Kidney tubule cell (primary cell): Measurements from ENCODE around the gene EBF3.

Experiments used
- DNase-seq: peaks from one replicate; pipeline ENCODE4 v3.0.0-alpha.2; 2018; ENCODE audit warnings: low spot score

EBF3 gene

DNA sequence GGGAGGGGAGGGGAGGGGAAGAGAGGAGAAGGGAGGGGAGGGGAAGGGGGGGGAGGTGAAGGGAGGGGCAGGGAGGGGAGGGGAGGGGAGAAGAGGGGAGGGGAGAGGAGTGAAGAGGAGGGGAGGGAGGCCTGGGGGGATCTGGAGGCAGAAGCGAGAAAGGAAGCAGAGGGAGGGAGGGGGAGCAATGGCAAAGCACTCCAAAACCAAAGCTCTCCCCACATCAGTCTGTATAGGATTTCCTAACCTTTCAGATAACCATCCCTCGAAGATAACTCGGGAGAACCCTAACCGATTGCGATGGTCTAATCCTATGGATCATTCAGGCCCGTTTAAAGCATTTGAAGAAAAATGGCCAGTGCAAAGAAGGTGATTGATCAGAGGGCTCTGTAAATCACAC is 19.0 kb downstream of the EBF3 start:
- no peak for DNase-seq

DNA sequence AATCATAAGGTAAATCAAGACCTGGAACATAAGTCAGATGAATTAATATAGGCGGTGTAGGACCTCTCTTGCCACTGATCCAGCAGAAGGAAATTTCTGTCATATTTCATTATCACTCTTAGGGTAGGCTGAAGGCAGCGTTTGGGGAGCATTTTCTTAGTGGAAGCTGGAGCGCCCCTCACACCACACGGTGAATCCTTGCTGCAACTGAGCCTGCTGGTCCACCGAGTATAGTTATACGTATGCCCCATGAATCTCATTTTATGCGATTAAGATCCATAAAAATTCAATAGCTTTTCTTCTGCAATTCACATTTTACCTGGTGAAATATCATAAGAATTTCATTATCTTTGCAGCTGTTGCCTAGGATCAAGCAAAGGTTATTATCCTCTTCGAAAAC is 19.6 kb downstream of the EBF3 start:
- no peak for DNase-seq

DNA sequence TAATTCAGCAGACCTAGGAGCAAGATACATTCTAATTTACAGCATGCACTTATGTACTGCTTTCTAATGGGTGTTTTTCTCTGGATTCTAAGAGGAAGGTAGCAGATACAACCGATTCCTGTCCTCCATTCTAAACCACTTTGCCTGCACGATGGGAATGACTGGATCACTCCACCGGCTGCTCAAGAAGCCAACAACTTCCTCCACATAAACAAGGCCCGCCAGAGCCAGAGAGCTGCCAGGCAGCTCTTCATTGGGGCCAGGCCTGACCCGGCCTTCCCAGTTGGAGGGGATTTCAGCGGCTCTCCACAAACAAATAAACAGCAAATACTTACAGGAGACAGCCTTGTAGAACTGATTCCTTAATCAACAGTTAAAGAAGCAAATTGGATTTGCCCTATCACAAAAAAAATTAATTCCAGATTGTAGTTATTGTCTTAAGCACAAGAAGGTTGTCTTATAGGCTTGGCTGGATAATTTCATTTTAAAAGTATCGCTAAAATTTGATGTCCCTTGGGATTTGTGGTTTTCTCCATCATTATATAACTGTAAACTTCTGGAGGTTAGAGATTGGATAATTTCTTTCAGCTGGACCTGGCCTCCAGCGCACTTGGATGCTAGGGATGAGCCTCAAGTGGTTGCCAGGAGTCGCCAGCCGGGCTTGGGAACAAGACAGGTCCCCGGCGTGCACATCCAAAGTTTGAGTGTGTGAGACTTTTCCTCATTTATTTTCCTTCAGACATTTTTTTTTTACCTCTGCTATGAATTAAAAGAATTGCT is 20.9 kb downstream of the EBF3 start:
- DNase-seq: no peak

DNA sequence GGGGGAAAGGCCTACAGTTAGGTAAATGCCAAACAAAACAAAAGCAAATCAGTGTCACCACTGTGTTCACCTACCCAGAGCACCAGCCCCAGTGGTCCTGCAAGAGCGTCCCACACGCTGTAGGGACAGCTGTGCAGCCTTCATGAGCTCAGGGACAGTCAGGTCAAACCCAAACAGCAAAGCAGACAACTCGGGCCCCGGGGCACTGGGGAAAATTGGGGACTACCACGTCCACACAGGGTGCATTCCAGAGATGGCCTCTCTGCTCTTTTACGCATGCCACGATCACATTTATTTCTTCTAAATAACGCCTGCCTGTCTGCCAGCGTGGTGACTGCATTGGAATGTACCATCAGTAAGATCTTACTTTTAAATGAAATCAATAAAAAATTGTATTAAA is 21.7 kb downstream of the EBF3 start:
- DNase-seq: no peak

DNA sequence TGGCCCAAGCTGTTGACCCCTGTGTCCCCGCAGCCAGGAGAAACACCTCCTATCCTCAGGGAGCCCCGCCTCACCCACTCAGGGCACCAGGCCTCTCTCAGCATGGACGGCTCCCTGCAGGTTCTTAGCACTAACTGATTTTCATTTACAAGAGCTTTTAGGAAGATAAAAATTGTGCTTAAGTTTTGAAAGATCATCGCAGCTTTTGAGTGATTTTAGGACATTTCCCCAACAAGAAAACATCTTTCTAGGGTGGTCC is 22.1 kb downstream of the EBF3 start:
- no peak for DNase-seq

DNA sequence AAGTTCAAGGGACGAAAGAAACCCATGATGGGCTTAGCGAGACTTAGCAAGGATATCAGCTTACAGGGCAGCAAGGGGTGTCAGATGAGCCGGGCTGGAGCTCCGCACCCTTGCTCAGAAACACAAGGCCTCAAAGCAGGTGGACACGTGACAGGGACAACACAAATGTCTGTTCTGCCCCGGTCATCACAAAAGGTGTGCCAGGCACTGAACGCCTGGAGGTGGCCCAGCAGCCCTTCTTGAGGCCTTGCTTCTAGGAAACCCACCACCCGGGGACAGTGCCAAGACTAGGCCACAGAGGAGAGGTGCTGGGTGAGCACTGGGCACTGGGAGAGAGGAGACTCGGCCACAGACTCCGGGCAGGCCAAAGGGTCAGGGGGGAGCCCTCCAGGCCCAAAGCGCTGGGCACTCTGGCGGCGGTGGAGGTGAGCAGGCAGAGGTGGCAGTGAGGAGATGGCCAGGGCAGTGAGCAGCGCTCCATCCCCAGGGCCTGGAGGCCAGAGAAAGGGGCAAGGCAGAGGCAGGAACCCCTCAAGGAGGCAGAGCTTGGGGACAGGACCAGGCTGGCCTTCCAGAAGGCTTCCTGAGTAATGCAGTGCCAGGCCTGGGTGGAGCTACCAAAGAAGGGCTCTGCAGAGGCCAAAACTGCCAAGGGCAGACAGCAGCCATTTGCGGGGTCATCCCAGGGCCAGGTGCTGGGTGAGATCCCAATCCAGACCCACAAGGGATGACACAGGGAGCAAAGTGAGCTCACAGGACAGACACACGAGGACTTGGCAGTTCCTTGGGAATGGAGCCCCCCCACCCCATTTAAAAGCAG is 22.7 kb downstream of the EBF3 start:
- no peak for DNase-seq

DNA sequence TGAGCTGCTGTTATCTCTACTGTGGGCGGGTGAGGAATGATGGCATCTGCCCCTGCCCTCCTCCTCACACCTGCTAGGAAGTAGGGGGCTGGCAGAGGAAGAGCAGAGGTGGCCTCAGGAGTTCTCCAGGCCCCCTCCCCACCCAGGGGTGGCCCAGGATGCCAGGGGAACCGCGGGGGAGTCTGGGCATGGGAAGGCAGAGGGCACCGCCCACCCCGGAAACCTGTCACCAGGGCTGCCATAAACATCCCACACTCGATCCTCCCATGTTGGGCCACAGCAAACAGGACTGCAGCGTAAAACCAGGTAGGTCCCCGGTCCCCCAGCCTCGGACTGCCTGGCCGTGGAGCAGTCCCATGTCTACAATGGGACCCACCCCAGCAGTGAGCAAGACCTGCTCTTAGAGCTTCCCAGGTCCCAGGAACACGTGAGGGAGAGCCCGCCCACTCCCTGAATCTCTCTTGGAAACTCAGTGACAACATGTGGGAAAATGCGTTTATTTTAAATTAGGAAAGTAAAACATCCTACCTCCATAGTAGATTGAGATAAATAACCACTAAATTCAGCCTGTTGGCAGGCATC is 23.4 kb downstream of the EBF3 start:
- DNase-seq: no peak

DNA sequence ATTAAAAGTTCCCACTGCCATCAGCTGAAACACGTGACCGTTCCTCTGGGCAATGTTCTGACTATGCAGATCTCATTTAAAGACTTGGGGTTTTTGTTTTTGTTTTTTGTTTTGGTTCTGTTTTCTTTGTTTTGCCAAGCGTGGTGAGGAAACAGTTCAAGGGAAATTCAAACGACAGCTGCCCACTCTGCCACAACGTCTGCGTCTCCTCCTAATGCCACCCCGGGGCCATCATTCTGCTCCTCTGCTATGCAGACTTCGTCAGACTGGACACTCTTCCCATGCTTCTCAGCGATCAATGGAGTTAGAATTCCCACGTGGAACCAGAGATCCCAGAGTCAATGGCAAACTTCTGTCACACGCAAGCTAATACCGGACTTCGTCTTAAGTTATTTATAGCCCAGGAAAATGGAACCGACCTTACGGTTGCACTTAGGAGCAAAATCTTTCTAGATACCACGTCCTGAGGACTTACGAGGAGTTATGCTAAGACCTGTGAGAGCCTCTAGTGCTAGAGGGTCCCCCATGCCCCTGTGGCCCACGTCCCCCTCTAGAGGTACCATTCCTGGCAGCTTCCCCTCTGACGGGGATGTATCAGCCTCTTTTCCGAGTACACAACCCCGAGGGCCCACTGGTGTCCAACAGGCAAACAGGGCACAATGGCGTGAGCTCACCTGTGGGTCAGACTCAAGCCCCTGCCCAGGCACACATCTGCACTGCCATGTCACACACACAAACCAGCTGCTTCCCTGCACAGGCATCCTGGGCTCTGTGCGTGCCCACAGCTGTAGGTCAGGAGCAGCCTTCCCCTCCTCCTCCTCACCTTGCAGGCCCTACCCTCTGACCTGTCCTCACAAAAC is 24.4 kb downstream of the EBF3 start:
- no peak for DNase-seq

DNA sequence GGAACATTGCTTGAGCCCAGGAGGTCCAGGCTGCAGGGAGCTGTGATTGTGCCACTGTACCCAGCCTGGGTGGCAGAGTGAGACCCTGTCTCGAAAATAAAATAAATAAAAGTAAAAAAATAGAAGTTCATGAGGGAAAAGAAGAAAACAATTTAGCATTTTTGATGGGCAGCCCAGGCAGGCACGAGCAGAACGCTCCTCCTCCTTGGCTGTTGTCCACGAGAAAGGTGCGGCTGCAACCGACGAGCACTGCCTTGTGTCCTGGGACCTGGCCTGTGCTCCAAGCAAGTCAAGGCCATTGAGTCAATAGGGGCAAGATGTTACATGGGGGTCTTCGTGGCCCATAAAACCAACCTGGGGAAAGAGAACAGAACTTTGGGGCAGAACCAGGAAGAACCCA is 25.6 kb downstream of the EBF3 start:
- no peak for DNase-seq

DNA sequence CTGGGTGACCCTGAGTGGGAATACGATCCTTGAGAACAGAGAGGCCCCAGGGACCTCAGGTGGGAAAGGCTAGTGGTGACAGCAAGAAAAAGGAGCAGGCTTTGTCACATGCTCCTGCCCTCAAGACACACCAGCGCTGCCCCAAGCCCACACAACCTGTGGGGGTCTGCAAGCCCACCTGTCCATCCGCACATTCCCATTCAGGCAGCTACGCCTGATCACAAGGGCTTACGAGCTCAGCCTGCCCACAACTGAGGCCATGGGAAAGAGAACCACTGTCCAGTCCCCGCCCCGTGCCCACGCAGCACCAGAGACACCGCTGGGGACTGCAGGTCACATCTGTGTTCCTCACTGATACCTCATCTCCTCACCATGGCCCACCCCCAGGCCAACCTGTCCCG is 26.7 kb downstream of the EBF3 start:
- no peak for DNase-seq

DNA sequence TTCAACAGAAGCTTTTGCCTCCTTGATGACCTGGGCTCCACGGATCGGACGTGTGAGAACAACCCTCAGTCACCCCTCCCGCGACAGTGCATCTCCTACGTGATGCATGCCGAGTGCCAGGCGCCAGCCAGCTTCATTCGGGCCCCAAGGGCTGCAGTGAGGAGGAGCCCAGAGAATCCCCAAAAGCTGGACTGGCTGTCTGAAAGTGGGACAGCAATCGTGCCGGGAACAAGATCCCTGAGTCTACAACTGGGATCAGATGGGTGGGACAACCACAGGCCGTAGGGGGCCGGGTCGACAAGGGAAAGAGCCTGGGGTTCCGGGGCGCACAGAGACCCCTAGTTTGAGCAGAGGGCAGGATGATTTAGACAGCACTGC is 27.2 kb downstream of the EBF3 start:
- no peak for DNase-seq

DNA sequence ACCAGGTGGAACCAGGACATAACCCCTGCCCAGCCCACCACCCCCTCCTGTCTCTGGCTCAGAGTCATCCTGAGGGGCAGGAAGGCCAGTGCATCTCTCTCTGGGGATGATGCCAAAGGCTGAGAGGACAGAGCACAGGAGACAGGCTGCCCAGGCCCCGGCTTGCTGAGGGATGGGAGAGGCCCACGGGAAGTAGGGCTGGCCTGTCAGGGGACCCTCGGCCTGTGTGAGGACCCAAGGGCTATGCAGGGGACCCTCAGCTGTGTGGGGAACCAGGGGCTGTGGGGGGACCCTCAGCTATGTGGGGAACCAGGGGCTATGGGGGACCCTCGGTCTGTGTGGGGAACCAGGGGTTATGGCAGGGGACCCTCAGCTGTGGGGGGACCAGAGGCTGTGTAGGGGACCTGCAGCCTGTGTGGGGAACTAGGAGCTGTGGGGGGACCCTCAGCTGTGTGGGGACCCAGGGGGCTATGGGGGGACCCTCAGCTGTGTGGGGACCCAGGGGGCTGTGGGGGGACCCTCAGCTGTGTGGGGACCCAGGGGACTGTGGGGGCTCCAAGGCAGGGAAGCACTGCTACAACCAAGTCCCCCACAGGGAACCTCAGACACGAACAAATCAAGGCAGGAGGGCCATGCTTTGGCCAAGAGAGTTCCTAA is 27.7 kb downstream of the EBF3 start:
- DNase-seq: no peak

DNA sequence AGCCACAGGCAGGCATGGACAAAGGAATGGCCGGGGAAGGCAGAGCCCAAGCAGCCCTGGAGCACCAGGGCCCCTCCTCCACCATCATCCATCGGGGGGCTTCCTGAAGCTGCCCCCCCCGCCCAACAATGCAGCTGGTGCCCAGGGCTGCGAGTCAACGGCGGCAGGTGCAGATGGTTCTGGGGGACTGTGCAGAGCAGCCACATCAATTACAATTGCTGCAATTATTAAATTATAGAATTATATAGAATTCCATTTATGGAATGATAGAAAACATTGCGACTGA is 28.3 kb downstream of the EBF3 start:
- no peak for DNase-seq

DNA sequence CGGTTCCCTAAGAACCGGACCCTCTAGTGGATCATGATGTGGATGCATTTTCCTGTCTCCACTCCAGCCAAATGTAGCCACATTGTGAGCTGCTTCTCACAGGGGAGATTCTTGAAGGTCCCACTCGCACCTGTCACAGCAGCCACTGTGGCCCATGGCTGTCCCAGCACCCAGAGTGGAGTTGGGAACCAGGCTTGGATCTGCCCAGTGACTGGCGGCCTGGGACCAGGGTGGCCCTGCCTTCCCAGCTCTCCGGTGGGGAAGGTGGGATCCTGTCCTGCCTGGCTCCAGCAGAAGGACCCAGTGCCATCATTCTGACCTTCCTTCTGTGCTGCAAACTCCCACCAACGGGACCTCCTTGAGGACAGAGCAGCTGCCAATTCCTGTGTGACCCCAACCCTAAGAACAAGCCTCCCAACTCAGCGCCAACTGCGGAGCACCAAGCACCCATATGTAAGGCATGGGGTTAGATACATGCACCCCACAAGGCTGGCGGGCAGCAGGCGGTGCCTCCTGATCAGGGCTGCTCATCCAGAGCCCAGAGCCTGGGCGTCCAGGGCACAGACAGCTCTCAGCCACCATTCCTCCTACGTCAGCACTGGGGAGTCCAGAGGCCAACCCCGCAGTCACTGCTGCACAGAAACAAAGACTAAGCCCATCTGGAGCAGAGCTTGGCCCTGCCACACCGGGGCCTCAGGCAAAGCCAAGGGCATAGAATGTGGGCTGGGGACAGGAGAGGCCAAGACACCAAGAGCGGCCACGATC is 28.8 kb downstream of the EBF3 start:
- DNase-seq: no peak

DNA sequence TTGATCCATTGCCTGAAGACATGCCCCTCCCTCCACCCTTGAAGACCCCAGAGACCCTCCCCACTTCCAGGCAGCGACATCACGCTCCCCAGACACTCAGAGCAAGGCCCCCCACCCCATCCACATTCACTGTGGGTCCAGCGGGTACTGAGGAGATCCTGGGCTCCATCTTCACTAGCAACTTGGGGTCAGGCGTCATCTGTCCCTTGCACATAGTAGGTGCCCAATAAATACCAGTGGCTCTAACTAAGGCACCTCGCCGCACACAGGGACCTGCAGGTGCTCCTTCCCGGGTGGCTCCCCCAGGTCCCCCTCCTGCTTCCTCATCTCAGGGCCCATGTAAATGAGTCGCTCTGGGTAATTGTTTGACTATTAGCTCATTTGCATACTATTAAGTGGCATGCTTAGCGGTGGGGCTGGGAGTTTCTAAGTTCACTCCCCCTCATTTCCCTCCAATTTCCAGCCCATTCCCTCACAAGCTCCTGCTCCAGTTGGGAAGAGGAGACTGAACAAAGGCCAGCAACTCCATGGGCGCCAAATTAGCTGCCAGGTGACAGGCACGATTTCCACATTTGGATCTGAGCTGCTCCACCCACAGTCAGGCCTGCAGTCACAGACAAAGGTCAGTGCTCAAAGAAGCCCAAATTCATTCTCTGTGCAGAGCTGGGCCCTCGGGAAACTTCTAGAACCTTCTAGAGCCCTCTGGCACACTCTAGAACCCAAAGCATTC is 29.7 kb downstream of the EBF3 start:
- no peak for DNase-seq

DNA sequence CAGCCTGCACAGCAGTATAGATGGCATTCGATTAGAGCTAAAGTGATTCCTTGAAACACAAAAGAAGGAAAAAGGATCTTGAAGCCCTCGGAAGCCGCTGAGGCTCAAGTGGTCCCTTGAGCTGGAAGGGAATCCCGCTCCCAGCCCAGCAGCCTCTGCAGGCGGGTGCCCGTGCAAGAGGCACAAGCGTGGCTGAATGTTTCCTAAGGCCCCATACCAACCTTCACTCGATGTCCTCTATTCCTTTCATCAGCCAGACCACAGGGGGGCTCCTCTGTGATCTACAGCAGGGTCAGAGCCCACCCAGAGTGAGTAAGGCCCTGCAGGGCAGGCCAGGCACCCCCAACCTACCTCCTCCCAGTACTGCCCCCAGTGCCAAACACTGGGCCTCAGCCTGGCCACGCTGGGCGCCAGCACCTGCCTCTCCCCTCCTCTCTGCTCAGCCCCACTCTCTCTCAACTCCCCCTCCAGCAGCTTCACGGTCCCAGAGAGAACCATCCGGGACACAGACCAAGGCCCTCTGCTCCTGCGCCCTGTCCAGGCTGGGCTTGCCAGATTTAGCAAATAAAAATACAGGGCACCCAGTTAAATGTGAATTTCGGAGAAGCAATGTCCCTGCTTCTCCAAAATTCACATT is 30.5 kb downstream of the EBF3 start:
- no peak for DNase-seq

DNA sequence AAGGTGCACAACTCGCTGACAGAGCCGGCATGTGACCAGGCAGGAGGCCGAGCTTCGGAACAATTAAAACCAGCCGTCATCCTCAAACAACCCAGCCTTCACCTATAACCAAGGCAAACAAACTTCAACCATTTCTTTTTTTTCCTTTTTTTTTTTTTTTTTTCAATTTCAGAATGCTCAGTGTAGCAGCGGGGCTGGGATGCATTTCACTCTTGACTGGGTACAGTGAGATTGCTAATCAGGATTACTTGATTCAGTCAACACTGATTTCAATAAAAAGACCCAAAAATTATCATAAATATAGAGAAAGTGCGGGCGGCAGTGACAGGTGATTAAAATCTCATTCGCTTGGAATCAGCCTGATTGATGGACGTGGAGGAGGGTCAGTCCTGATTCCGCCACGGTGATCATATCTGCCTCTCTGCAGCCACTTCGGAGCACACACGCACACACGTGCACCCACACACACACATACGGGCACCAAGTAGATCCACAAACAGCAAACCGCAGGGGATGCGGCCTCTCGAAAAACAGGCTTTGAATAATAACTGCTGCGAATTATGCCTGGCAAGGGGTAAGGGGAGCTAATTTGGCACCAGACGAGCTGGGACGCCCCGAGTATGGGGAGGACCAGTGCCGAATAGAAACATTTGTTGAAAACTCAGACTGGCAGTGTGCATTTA is 31.2 kb downstream of the EBF3 start:
- DNase-seq: no peak

DNA sequence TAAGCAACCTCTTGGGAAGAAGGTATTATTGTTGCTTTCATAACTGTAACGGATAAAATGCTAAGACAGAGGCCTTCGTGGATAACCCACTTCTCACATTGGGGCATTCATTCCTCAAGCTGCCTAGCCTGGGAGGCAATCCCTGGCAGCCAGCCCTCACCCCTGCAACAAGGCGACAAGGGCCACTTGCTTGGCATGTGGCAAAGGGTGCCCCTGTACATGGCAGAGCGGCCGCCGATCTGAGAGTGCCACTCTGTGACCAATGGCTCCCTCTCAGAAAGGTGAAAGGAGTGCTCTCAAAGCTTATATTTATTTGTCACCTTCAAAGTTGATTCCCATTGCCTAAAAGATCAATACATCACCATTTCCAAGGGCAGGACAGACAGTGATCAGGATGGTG is 31.9 kb downstream of the EBF3 start:
- DNase-seq: no peak

DNA sequence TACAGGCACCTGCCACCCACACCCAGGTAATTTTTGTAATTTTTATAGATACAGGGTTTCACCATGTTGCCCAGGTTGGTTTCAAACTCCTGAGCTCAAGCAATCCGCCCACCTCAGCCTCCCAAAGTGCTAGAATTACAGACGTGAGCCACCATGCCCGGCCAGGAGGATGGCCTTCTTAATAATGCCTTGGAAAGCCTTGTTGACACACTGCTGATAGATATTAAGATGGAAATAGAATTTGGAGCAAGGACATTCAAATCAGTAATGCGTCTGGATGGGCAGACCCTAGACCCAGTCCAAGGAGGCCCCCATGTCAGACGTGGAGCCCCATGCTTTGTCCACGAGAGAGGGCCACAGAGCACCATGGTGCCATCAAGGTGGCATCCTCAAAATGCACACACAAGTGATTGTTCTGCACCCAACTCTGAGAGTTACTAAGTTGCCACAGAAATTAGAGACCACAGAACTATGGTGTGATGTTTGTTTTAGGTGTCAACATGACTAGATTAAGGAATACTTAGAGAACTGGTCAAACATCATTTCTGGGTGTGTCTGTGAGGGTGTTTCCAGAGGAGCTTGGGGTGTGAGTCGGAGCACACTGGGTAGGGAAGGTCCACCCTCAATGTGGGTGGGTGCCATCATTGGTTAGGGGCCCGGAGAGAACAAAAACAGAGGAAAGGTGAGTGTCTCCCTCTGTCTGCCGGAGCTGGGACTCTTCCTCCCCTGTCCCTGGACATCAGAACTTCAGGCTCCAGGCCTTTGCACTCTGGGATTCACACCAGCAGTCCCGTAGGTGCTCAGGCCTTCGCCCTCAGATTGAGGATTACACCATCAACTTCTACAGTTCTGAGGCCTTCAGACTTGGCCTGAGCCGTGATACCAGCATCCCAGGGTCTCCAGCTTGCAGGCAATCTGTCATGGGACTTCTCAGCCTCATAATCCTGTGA is 34.5 kb downstream of the EBF3 start:
- no peak for DNase-seq
